HG03520 (cell line): ENCODE results near the gene TAOK3.
"Not testable (repeated sequence)": the region's sequence is repeated elsewhere in the genome, so short reads cannot be mapped to it uniquely, and the experiment has no call there.

Experiments used
- ATAC-seq: cut with Tn5 transposase; IDR thresholded peaks from one replicate; pipeline ENCODE4 v1.9.1; 2021; ENCODE audit warnings: mild to moderate bottlenecking, moderate library complexity; ENCODE audit not compliant: unreplicated experiment

The TAOK3 gene

GRCh38 chr12:118150625-118151024 is 222.1 kb downstream of the TAOK3 start:
- ATAC-seq = no peak

DNA sequence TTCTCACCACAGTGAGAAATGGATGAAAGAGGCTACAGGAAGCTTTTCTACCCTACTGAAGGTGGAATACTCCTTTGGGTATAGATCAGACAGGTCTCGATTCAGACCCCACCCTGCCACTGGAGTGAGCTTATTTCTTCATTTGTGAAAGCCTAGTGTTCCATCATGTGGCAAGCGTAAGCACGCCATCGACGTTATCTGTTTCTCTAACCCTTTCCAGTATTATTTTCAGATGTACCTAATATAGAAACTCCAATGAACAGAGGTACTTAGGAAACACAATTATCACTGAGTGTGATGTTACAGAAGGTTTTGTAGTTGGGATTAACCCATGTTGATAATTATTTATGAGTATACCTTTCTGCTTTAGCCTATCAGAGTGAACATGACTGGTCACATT is 224.4 kb downstream of the TAOK3 start:
- ATAC-seq = no peak

DNA sequence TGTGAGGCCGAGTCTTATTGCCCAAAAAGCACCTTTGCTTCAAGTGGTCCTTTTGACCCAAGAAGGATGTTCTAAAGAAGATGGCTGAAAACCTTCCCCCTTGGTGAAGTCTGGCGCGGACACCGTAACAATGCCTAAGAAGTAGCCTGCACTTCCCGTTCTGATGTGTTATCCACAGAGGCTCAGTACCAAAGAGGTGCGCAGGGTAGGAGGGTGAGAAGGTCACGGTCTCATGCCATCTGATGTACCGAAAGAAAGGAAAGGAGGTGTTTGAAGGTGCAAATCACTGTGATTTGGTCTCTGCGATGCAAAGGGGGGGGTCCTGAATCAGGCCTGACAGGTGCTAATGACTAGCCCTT is 226.9 kb downstream of the TAOK3 start:
- no peak for ATAC-seq

DNA sequence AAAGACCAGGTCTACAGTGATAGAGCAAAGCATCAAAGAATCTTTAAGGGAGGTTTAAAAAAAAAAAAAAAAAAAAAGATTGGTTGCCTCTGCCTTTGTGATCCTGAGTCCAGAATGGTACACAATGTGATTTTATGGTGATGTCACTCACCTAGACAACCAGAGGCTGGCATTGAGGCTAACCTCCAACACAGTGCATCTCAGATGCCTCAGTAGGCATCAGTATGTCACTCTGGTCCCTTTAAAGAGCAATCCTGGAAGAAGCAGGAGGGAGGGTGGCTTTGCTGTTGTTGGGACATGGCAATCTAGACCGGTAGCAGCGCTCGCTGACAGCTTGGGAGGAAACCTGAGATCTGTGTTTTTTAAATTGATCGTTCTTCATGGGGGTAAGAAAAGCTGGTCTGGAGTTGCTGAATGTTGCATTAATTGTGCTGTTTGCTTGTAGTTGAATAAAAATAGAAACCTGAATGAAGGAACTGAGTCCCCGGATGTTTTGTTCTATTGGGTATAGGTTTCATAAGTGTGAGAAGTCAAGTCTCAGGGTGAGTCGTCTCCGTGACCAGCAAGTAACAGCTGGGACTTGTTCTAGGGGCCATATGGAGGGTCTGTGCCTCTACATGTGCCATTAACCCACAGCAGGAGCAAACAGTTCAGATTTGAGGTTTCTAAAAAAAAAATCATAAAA is 227.5 kb downstream of the TAOK3 start:
- ATAC-seq = no peak

DNA sequence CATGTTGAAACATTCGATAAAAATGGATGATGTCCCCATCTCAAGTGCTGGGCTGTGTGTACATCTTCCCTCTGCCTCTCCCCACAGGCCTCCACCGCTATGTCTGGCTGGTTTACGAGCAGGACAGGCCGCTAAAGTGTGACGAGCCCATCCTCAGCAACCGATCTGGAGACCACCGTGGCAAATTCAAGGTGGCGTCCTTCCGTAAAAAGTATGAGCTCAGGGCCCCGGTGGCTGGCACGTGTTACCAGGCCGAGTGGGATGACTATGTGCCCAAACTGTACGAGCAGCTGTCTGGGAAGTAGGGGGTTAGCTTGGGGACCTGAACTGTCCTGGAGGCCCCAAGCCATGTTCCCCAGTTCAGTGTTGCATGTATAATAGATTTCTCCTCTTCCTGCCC is 228.2 kb downstream of the TAOK3 start:
- ATAC-seq = no peak

DNA sequence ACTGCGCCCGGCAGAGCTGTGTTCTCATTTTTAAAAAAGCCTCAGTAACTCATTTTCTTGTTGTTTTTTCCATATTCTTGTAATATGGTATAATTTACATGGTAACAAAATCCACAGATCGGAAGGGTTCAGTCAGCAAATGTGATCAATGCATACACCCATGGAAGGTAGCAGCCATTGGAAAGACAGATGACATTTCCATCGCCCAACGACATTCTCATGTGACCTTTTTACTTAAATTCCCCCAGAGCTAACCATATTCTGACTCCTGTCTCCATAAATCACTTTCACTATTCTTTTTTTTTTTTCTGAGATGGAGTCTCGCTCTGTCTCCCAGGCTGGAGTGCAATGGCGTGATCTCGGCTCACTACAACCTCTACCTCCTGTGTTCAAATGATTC is 231.9 kb downstream of the TAOK3 start:
- no peak for ATAC-seq

- no peak for ATAC-seq
Measured at GRCh38 chr12:118137148-118137678, 235.5 kb downstream of the TAOK3 start.

GRCh38 chr12:118136559-118137003 is 236.1 kb downstream of the TAOK3 start:
- ATAC-seq = peak; percentile 42

DNA sequence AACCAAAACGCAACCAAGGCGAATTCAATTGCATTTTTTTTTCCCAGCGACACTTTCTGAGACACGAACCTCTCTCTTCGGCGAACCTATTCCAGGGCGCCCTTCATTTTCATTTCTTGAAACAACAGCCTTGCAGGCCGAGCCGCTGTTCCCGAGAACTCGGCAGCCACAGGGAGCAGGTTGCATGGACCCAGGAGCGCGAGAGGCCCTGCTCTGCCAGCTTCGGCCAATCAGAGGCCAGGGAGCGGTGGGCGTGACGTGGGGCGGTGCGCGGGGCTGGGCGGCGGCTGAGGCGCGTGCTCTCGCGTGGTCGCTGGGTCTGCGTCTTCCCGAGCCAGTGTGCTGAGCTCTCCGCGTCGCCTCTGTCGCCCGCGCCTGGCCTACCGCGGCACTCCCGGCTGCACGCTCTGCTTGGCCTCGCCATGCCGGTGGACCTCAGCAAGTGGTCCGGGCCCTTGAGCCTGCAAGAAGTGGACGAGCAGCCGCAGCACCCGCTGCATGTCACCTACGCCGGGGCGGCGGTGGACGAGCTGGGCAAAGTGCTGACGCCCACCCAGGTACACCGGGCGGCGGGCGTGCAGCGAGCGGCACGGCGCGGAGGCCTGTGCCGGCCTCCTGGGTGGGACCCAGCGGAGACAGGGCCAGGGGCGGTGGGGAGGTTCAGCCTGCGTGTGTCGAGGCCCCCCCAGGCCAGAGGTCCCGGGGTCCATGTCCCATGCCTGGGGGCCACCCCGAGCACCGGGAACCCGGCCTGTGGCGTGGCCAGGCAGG is 236.7 kb downstream of the TAOK3 start, which contains the start of gene PEBP1:
Gene PEBP1, plus strand, starts transcription at position 337 of the 771 bp plus-strand sequence. Its CDS starts 86 bp downstream, at position 423.
- ATAC-seq = peak; percentile 95

GRCh38 chr12:118129436-118129835 is 243.3 kb downstream of the TAOK3 start:
- ATAC-seq = not testable (repeated sequence)

DNA sequence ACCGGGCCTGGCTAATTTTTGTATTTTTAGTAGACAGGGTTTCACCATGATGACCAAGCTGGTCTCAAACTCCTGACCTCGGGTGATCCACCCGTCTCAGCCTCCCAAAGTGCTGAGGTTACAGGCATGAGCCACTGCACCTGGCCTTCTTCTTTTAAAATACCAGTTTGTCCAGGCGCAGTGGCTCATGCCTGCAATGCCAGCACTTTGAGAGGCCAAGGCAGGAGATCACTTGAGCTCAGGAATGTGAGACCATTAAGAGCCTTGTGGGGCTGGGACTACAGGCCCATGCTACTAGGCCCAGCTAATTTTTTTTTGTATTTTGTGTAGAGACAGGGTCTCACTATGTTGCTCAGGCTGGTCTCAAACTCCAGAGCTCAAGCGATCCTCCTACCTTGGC is 244.8 kb downstream of the TAOK3 start:
- ATAC-seq = no peak

DNA sequence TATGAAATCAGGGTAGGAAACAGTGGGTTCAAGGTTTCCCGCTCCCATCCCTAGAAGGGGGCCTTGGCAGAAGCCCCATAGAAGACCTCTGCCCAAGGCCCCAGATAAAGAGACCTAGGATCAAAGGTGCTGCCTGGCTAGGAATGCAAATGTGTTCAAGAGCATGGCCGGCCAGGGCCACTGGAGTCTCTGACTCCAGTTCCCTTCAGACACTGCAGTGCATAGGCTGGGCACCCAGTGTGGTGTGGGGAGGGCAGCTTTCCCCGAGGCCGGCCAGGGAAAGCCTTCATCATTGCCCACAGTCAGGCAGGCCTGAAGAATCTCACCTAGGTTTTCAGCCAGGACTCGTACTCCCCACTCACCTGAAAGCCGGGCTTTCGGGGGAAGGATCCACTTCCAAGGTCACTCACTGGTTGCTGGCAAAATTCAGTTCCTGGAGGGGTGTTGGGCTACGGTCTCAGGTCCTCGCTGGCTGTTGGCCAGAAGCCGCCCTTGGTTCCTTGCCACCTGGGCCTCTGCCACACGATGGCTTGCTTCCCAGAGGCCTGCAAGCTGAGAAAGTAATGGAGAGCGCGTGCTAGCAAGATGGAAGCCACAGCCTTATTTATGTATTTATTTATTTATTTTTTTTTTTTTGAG is 246.5 kb downstream of the TAOK3 start:
- ATAC-seq = no peak

DNA sequence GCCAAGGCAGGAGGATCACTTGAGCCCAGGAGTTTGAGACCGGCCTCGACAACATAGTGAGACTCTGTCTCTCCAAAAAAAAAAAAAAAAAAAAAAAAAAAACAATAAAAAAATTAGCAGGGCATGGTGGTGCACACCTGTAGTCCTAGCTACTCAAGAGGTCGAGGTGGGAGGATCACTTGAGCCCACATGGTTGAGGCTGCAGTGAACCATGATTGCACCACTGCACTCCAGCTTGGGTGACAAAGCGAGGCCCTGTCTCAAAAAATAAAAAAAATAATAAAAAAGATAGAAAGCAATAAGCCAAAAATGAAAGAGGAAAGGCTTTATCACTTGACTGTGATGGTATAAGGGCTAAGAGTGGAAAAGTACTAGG is 247.0 kb downstream of the TAOK3 start:
- no peak for ATAC-seq

DNA sequence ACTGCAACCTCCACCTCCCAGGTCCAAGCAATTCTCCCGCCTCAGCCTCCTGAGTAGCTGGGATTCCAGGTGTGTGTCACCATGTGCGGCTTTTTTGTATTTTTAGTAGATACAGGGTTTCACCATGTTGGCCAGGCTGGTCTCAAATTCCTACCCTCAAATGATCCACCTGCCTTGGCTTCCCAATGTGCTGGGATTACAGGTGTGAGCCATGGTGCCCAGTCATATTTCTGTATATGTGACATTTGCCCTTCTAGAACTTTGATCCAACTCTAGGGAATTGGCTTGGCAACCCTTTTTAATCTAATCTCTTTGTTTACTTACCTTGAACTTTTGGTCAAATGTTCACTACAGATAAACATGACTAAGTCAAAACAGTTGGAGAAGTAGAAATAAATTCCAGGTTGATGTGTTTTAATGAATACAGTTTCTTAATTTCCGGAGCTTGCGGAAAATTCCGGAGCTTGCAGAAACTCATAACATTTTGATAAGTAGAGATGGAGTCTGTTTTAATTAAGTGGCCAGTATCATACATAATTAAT is 248.3 kb downstream of the TAOK3 start:
- no peak for ATAC-seq

DNA sequence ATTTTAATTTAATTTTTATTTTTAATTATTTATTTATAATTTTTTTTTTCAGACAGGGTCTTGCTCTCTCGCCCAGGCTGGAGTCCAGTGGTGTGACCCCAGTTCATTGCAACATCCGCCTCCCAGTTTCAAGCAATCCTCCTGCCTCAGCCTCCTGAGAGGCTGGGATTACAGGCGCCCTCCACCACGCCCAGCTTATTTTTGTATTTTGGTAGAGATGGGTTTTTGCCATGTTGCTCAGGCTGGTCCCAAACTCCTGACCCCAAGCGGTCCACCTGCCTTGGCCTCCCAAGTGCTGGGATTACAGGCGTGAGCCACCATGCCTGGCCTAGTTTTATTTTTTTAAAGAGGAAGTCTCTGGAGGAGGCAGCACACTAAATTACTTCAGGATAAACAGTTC is 250.4 kb downstream of the TAOK3 start:
- no peak for ATAC-seq

DNA sequence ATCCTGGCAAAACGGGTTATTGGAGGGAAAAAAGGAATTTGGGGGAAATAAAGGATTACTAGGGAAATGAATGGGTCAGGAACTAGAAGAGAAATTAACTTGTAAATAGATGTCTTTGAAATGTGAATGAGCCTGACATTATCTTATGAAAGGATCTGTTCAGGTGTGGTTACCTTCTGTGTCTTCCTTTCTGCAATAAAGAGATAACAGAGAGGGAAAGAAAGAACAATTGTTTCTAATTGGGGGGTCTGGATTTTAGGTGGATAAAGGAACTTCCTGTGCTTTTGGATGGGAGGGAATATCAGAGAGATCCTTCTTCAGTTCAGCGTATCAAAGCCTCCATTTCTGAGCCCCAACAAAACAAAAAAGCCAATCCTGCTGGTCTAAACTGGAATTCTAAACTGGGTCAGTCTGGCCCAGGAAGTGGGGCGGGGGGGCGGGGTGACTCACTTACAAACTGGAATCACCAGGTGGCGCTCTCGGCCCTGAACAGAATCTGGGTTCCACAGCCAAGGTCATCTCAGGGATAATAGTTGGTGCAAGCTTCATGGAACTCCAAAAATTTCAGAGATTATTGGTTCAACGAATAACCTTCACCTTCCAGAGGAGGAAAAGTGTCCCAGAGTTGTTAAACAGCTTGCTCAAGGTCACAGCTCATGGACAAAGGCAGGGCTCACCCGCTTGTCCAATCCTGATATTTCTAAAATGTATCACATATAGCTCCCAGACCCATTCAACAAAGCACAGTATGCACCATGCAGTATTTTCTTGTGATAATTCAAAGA is 251.9 kb downstream of the TAOK3 start:
- ATAC-seq = no peak

- no peak for ATAC-seq
Measured at GRCh38 chr12:118119449-118119879, 253.2 kb downstream of the TAOK3 start.

- ATAC-seq = no peak
Measured at GRCh38 chr12:118109088-118109487, 263.6 kb downstream of the TAOK3 start.

DNA sequence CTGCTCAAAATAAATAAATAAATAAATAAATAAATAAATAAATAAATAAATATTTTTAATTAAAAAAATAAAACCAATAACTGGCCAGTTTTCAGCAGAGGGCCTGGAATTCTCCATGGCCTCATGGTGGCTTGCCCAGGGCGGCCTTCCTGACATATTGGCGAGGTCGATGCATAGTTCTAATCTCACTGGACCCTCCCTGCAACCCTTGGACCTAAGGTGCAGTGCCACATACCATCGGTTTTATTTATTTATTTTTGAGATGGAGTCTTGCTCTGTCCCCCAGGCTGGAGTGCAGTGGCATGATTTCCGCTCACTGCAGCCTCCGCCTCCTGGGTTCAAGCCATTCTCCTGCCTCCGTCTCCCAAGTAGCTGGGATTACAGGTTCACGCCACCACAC is 265.0 kb downstream of the TAOK3 start:
- no peak for ATAC-seq

DNA sequence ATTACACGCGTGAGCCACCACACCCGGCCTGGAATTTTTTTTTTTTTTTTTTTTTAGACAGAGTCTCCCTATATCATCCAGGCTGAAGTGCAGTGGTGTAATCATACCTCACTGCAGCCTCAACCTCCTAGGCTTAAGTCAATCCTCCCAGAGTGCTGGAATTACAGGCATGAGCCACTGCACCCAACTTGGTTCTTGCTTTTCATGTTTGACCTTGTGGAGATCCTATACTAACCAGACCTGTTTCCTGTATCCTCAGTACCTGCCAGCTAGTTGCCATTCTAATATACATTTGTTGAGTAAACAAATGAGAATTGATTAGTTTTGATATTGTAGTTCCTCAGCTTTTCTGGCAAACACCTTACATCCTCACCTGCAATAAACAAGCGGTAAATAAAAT is 265.7 kb downstream of the TAOK3 start:
- ATAC-seq = no peak
